Hippocampal formation (tissue), 2 donors: Measurements from ENCODE around the gene FNDC3B.
A peak's percentile ranks its signal among the peaks of the same experiment; 100 is the strongest.

Experiments
- DNase-seq, 2 donors: peaks; one replicate each; lab custom pipeline; 2025; lab: John Stamatoyannopoulos, UW

FNDC3B gene

DNA sequence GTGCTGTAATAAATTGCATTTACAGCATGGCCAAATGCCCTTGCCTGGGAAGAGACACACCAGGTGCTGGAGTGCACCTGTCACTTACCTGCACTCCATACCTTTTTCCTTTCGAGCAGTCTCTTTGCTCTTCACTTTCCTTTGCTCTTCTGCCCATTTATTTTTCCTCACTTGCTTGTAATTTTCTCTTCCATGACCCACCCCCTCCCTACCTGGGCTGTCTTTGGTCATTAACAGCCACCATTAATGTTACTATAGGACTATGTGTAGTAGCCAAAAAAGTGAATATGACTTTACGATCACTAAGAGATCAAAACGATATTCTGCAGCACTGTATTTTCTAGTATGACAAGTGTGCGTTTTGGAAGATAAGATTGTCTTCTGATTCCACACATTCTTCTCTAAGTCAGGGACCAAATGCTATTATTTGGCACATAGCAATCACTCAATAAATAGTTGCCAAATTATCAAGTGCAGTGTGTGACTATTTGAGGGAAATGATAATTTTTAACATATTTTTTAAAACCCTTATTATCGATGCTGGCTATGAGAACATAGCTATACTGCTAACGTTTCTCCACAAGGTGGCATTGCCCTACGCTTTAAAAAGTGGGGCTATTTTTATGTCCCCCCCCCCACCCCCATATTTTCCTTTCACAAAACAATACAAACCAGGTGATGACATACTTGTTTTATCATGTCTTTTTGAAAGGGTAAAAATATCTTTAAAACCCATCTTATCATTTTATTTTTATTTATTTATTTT lies 294.5 kb downstream of the FNDC3B start:
- no peak for DNase-seq

- no peak for DNase-seq
Measured at GRCh38 chr3:172334671-172335207, 295.4 kb downstream of the FNDC3B start.

DNA sequence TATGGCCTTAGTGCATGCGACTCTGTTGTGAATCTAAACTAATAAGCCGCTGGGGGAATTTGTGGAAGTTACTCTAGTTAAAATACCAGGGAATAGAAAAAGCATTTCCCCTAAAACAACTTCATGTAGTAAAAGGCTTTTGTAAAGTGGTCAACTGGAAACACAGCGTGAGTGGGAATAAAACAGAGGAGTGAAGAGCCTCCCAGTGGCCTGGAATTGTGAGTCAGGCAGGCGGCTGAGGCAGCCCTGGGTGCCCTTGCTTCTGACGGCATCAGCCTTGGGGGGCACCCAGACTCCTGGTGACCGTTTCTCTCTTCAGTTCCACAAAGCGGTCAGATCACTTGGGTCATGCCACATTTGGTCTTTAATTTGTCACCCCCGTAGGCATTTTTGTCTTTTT lies 300.5 kb downstream of the FNDC3B start:
- DNase-seq: no peak

DNA sequence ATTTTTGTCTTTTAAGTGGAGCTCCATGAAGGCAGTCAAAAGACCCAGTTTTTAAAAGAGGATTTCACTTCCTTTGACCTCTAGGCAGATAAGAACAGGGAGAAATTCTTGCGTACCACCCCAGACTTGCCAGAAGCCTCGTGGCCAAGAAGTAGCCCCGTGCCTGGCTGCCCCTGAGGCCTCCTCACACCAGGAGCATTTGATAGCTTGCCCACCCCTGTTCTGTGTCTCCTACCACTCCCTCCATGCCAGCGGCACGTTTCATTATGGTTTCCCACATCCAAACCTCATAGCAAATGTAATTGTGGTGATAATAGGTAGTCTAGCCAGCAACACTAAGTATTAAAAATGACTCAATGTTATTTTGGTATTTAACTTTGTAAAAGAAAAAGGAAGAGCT lies 301.2 kb downstream of the FNDC3B start:
- DNase-seq: no peak

GRCh38 chr3:172341482-172342059 lies 302.2 kb downstream of the FNDC3B start:
- DNase-seq: peak in 1 of 2 donors; percentile 28

- DNase-seq: no peak
Measured at GRCh38 chr3:172342097-172342659, 302.8 kb downstream of the FNDC3B start.

DNA sequence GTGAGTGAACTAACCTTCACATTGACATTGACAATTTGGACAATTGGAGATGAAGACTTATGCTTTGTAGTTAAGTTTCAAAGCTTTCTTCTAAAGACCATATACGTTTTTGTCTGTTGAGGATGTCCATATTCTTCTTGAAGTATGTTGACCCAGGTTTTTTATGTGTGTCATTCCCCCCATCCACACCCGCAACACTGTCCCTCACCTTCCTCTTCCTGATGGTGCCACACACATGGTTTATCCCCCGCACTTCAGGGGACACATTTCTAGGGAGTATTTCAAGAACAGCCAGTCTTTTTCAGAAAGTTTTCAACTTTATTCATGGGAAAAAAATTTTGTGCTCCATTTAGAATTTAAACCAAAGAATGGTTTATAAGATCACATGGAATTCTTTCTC lies 303.7 kb downstream of the FNDC3B start:
- no peak for DNase-seq

DNA sequence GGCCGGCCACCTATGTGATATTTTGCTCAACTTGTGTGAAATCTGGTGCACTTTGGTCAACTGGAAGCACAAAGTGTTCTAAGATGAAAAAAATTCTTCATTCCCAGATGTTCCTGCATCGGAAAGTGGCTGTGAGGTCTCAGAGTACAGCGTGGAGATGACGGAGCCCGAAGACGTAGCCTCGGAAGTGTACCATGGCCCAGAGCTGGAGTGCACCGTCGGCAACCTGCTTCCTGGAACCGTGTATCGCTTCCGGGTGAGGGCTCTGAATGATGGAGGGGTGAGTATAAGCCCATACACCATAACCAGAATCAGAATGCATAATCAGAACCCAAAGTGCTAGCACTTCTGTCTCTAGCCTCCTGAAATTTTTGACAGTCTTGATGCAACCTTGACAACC lies 304.6 kb downstream of the FNDC3B start:
- DNase-seq: no peak

DNA sequence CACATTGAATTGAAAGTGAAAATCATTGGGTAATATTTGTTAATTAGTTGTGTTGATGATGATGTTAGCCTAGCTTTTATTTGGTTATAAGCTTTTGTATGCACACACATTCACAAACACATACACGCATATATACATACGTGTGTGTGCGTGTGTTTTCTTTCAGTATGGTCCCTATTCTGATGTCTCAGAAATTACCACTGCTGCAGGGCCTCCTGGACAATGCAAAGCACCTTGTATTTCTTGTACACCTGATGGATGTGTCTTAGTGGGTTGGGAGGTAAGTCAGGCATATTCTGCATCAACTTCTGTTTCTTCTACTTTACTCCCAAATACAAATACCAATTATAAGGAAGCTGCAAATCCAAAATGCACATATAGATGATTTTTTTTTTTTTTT lies 306.8 kb downstream of the FNDC3B start:
- DNase-seq: no peak

GRCh38 chr3:172347895-172348679 lies 308.7 kb downstream of the FNDC3B start:
- no peak for DNase-seq

- no peak for DNase-seq
Measured at GRCh38 chr3:172351895-172352466, 312.6 kb downstream of the FNDC3B start.

- DNase-seq: no peak
Measured at GRCh38 chr3:172352786-172353185, 313.4 kb downstream of the FNDC3B start.

GRCh38 chr3:172354931-172355499 lies 315.6 kb downstream of the FNDC3B start:
- DNase-seq: no peak

- no peak for DNase-seq
Measured at GRCh38 chr3:172355836-172356235, 316.5 kb downstream of the FNDC3B start.

- no peak for DNase-seq
Measured at GRCh38 chr3:172356427-172356826, 317.0 kb downstream of the FNDC3B start.

- DNase-seq: no peak
Measured at GRCh38 chr3:172357850-172358754, 318.7 kb downstream of the FNDC3B start.

- no peak for DNase-seq
Measured at GRCh38 chr3:172359231-172359630, 319.9 kb downstream of the FNDC3B start.

DNA sequence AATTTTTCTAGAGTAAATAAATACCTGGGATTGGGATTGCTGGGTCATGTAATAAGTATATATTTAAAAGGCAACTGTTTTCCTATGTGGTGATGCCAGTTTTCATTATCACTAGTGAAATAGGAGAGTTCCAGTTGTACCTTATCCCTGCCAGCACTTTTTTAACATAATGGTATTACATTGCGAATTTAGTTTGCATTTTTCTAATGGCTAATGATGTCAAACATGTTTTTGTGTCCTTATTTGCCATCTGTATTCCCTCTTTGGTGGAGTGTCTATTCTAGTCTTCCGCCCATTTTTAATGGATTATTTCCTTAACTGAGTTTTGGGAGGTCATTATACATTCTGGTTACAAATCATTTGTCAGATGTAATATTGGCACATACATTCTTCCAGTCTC lies 320.6 kb downstream of the FNDC3B start:
- DNase-seq: no peak

GRCh38 chr3:172362583-172362982 lies 323.2 kb downstream of the FNDC3B start:
- no peak for DNase-seq

DNA sequence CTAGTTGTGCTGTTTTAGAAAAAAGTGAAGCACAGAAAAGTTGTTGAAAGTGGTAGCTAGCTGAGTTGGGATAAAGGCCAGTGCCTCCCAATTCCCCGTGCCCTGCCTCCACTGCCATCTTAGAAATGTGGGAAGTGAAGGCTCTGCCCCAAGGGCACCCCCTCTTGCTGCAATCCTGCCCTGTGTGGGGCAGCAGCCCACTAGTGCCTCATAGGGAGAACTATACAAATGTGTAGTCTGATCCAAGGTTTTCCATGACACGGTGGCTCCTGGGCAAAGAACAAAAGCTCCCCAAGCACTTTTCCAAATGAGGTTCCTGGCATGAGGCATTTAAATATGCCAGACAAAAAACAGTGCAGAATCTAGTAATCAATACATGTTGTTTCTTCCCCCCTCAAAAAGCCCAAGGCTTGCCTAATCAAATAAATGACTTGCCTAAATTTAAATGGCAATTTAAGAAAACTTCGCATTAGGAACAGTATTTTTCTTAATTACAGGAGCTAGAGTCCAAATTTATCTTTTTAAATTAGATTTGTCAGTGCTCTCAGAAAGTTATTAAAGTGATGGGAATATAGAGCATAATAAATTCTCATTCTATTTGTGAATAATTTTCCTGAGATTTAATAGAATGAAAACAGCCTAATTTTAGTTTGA lies 325.1 kb downstream of the FNDC3B start:
- no peak for DNase-seq
